ENCODE measurements around the gene PTGIS. TPM values are rescaled to one million over a fixed set of nuclear protein-coding genes. Genes with fewer than 3 reads are reported as not detected.

The PTGIS gene
- total and polyA plus RNA-seq, 2 donors (not counting 3 experiments of a cell fraction or from before 2014, with no cell fraction given), result 6.2 to 11.8 TPM

GRCh38 chr20:49461894-49462620, 105.9 kb downstream of the PTGIS start:
- H3K9me3 ChIP-seq (replicated peaks; ENCODE audit: control insufficient read depth, insufficient read depth, low read length), result no peaks in the 10 kb centered on the region
- H3K27me3 ChIP-seq (ENCODE audit: control insufficient read depth in 2 of 2, insufficient read depth in 2 of 2, low read length in 2 of 2), result peaks cover 5 to 6% of the 10 kb centered on the region in 2 experiments
- no peaks in the 10 kb centered on the region for H3K36me3 ChIP-seq (ENCODE audit: control insufficient read depth in 2 of 2, extremely low read depth in 1 of 2, insufficient read depth in 2 of 2, low read length in 2 of 2)
- TF ChIP-seq POLR2A (IDR thresholded peaks at IDR 0.05; ENCODE audit: low read depth, low read length) (no peak), GATA2 (IDR thresholded peaks at IDR 0.05; ENCODE audit: insufficient read depth, insufficient read length, low read depth, low read length) (no peak), MAX (IDR thresholded peaks at IDR 0.05; ENCODE audit: insufficient read depth, insufficient read length) (no peak), POLR2AphosphoS5 (IDR thresholded peaks at IDR 0.05; ENCODE audit: insufficient read depth, low read depth, low read length) (no peak), EZH2 (IDR thresholded peaks at IDR 0.05; ENCODE audit: borderline replicate concordance, low read depth, low read length, severe bottlenecking) (no peak), FOS (IDR thresholded peaks at IDR 0.05; ENCODE audit: borderline replicate concordance, insufficient read depth, low read length) (no peak), MYC (IDR thresholded peaks at IDR 0.05; ENCODE audit: low read depth, low read length) (no peak), JUN (IDR thresholded peaks at IDR 0.05; ENCODE audit: borderline replicate concordance, insufficient read depth, insufficient read length, low read depth) (no peak), CTCF (IDR thresholded peaks at IDR 0.05; ENCODE audit: extremely low read depth in 1 of 2, insufficient read depth in 1 of 2, low read depth in 1 of 2, low read length in 2 of 2) (no peak)
- no peak overlapping the region for H3K27ac ChIP-seq (ENCODE audit: insufficient read depth, low read depth, low read length)
- H3K79me2 ChIP-seq (ENCODE audit: control insufficient read depth, insufficient read depth, low read length), result no peaks in the 10 kb centered on the region
- DNase-seq (ENCODE audit: low read depth, low spot score) (no peak), FAIRE-seq (no peak)
- BruUV-seq (replicated peaks), result no TSS peak
- ChIA-PET POLR2A (no interaction called here), CTCF (interaction anchor here (1.1 to 1.6 kb wide), 3 partner anchors 9 to 16 kb away, joined by 3 to 4 read pairs (median 4); no protein-coding TSS in a partner anchor)
- no peak overlapping the region for H3K4me2 ChIP-seq (ENCODE audit: insufficient read depth, low read length)
- no peak overlapping the region for H2AFZ ChIP-seq (ENCODE audit: low read depth, low read length)
- intact Hi-C loops (cut with micrococcal nuclease) (no loop called here), dilution Hi-C loops (cut with MboI; ENCODE audit: extremely low pct_ligation_motif_present, low sequenced_read_pairs) (no loop called here)
- no peak overlapping the region for H3K4me3 ChIP-seq (replicated peaks in 1 of 3; ENCODE audit: insufficient read depth in 1 of 3, low read depth in 1 of 3, low read length in 3 of 3)
- no peaks in the 10 kb centered on the region for H4K20me1 ChIP-seq (replicated peaks; ENCODE audit: control insufficient read depth, extremely low read depth, insufficient read depth, low read length)
- H3K4me1 ChIP-seq (ENCODE audit: control insufficient read depth, extremely low read depth, insufficient read depth, low read length), result no peaks in the 10 kb centered on the region
- H3K9ac ChIP-seq (replicated peaks; ENCODE audit: extremely low read depth, insufficient read depth, low read length), result no peak overlapping the region
- no peaks in the 10 kb centered on the region for H3K9me1 ChIP-seq (replicated peaks; ENCODE audit: control insufficient read depth, extremely low read depth, insufficient read depth, low read length)
